T47D (cell line): ENCODE results near the gene NUCKS1.

Experiments
- DNase-seq, 2 experiments: peaks; one replicate each; pipeline versions ENCODE4 v3.0.0 to v3.0.0-alpha.2; 2011 to 2012; ENCODE audit warnings: low read depth in 1 of 2, low spot score in 1 of 2
- JUND ChIP-seq: IDR thresholded peaks from 2 replicates; pipeline ENCODE4 v1.6.1; 2012; ENCODE audit warnings: low read depth
- in situ Hi-C: cut with HindIII; loops from 2 replicates; pipeline ENCODE4 v1.10.0; 2016; ENCODE audit warnings: low sequenced_read_pairs, low pct_unique_long_range_greater_than_20kb

The NUCKS1 gene

DNA sequence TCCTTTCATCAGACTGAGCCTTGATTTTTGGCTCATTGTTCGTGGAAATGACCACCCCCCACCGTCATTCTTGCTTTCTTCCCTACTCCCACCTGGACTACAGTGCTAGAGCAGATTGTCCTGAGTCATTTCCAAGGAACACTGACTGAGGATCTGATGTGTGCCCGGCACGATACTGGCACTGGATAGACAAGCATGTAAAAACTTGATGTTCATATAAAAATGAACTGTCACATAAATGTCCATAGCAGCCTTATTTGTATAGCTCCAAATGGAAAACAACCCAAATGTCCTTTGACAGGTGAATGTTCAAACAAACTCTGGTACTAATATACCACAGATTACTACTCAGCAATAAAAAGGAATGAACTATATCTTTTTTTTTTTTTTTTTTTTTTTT lies 51.1 kb downstream of the NUCKS1 start:
- in situ Hi-C loops, result no loop called here
- no peak for DNase-seq
- TF ChIP-seq JUND, result no peak

DNA sequence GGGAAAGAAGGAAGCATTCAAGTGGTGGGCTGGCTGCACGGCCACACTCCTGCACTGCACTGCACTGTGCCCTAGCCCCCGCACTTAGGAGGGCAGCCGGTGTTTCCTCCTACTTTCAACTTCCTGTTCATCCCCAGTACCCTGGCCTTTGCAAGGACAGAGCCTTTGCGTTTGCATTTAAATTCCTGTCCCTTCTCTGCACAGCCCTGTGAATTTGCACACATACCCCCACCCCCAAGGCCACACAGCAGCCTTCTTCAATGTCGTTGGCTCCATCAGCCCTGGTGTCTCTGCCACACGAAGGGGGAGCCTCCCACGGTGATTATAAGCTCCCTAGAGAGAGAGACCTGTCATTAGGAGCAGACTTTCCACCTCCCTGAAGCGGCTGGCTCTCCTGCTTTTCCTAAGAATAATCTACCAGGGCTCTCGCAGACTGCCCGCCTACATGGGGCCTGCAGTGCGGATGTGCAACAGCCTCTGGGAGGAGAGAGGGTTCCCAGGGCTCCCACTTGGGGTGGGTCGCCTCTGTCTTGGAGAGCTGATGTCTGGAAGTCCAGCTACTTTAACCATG lies 56.5 kb downstream of the NUCKS1 start:
- DNase-seq, result no peak
- in situ Hi-C loops, result no loop called here
- TF ChIP-seq JUND, result no peak

GRCh38 chr1:205692423-205692822 lies 57.6 kb downstream of the NUCKS1 start:
- in situ Hi-C loops, result no loop called here
- TF ChIP-seq JUND, result no peak
- DNase-seq, result no peak

DNA sequence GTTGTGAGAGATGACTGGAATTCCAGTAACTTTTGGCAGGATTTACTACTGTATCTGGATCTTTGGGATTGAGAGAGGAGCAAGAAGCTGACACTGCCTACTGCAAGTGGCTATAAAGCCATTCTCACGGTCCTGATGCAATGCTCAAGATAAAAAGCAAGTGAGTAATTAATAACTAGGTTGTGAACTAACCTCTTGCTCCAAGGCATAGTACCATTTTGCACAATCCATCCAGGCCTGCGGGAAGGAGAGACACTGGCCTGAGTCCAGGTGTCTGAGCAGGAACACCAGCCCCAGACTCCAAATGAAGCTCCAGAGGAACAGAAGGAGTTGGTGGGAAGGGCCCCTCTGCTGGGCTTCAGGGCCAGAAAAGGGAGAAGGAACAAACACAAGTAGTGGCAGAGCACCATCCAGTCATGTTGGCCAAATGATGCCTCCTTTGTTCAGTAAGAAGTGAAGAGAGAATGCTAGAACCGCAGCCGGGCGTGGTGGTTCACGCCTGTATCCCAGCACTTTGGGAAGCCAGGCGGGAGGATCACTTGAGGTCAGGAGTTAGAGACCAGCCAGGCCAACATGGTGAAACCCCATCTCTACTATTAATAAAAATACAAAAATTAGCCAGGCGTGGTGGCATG lies 59.7 kb downstream of the NUCKS1 start:
- in situ Hi-C loops, result no loop called here
- no peak for TF ChIP-seq JUND
- no peak for DNase-seq

GRCh38 chr1:205689479-205689878 lies 60.5 kb downstream of the NUCKS1 start:
- DNase-seq, result no peak
- in situ Hi-C loops, result no loop called here
- no peak for TF ChIP-seq JUND

DNA sequence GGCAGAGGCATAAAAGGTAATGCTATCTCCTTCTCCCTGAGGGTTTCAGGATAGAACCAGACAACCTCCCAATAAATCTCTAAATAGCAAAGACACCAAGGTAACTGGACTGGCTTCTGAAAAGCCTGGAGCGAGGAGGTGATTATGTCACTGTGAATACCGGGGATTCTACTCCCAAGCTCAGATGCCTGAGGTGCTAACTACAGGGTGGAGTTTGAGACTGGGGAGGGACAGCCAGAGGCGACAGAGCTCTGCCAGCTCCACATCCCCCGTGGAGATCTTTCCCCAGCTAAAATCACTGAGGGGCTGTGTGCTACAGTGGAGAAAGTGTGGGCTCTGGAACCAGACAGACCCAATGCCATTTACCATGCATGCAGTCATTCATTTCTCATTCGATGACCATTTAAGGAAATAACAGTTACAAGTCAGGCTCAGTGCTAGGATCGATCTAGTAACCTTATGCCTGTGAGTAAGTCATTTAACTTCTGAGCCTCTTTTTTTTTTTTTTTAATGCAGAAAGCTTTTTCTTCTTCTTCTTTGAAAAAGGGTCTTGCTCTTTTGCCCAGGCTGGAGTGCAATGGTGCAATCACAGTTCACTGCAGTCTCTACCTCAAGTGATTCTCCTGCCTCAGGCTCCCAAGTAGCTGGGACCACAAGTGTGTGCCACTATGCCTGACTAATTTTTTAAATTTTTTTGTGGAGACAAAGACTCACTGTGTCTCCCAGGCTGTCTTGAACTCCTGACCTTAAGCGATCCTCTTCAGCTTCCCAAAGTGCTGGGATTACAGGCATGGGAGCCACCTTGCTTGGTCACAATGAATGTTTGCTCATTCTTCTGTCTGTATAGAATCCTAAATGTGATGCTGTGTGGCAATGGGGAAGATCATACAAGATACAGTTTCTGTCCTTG lies 61.6 kb downstream of the NUCKS1 start:
- in situ Hi-C loops, result no loop called here
- no peak for TF ChIP-seq JUND
- DNase-seq, result peak in 1 of 2 experiments; percentile 51

GRCh38 chr1:205687242-205687641 lies 62.7 kb downstream of the NUCKS1 start:
- no peak for TF ChIP-seq JUND
- in situ Hi-C loops, result no loop called here
- DNase-seq, result no peak

DNA sequence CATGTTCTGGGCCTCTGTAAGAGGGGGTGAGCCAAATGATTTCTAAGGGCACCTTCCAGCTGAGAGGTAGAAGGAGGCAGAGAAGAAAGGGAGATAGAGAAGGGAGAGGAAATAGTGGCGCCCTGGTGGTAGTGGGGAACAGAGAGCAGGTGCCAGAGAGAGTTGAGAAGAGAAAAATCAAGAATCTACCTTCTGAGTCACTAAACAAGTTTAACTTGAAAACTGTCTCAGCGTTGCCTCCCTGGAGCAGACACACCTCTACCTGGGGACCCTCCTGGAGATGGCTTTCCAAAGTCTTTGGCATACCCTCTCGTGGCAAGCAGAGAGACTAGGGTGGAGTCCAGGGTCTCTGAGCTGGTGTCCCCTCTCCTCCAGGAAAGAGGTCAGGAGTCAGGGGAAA lies 68.6 kb downstream of the NUCKS1 start:
- TF ChIP-seq JUND, result no peak
- peak in 1 of 2 experiments; percentile 30 for DNase-seq
- in situ Hi-C loops, result no loop called here

DNA sequence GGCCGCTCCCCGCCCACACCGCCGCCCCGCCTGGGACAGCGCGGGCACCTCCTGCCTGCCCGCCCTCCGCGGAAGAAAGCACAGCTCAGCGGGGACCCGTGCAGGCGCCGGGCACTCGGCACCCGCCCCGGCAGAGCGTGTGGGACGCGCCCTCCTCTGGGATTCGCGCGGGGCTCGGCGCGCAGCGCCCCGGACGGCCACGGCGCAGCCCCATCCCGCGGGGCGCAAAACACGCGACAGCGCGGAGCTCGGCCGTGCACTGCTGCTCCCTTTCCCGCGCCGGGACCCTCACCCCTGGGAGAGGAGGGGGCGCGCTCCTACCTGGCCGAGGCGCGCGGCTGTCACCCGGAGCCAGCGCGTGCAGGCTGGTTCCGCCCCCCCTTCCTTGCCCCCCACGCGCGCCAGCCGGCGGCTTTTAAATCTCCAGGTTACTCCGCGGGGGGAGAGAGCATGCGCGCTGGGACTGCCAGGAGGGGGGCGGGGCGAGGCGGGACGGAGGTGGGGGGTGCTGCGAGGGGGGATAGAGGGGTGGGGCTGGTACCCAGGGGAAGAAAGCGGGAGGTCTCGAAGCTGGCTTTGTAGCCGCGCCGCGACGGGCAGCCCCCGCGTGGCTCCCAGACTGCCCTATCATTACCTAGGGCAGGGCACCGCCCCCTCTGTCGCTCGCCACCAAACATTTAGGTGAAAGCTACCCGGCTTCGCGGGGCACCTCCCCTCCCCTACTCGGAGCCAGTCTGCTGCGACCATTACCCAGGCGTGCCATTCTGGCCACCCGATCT lies 69.7 kb downstream of the NUCKS1 start, which contains the start of gene SLC45A3:
TSS of gene SLC45A3 (minus strand) at position 437 of the 779 bp plus-strand sequence. CDS start 15,853 bp downstream, outside the sequence.
- in situ Hi-C loops, result no loop called here
- TF ChIP-seq JUND, result no peak
- DNase-seq, result peak; percentile 52 to 72

DNA sequence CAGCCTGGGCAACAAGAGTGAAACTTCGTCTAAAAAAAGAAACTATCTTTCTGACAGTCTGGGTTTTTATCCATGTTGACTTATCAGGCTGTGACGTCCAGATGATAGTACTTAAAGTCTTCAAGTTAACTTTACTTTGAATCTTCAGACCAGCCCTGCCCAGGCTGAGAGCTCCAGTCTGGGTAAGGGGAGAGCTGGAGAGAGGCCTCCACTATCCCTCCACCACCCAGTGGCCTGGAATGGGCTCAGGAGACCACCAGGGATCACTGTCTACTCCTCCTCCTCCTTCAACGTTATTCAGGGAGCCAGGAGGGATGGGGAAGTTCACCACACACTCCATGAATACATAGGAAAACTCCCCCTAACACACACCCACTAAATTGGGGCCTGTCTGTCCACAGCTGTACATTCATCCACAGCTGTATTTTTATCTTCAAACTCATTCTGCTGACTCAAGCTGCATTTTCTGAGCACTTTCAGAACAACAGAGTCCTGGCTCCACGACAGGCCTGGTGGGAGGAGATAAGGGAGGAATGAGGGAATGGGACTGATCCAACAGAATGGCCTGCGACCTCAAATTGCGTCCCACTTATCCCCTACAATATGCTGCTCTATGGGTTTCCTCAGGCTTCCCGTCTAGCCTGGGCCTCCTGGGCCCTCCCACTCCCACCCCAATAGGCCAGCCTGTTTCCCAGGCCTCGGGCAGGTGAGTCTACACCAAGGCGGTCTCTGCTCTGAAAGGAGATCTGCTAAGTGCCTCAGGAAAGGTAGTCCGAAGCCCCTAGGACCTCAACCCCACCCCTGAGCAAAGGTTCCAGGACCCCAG lies 71.5 kb downstream of the NUCKS1 start:
- no peak for DNase-seq
- in situ Hi-C loops, result no loop called here
- TF ChIP-seq JUND, result no peak

- no peak for TF ChIP-seq JUND
- no peak for DNase-seq
- in situ Hi-C loops, result no loop called here
These were observed 72.8 kb downstream of the NUCKS1 start for GRCh38 chr1:205677167-205677566.
